Measurements from ENCODE around the gene SLC17A8. TPM values are rescaled to one million over a fixed set of nuclear protein-coding genes. Genes with fewer than 3 reads are reported as not detected.

Gene SLC17A8
- total RNA-seq, 1 donor from 2014 or later, result not detected

DNA sequence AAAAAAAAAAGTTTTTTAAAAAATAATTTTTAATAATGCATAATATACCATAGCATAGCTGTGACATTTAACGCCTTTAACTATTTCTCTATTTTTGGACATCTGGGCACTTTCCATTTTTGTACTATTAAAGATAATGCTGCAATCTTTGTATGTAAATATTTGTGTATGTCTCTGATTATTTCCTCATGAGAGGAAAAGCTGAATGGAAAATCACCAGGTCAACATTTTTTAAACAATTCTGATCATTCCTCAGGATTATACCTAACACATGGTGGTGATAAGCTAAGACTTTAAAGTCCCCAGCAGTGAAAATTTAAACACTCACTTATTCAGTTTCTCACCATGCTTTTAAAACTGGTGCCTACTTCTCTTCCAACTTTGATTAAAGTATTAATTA is 85.5 kb downstream of the SLC17A8 start:
- no peak for TF ChIP-seq CTCF (IDR thresholded peaks at IDR 0.05)
- TF ChIP-seq POLR2AphosphoS5 (IDR thresholded peaks at IDR 0.05; ENCODE audit: insufficient read depth in 1 of 2, low read depth in 1 of 2), result no peak
- TF ChIP-seq POLR2A (IDR thresholded peaks at IDR 0.05), result no peak
- Histone ChIP-seq H3K27me3 (no peaks in the 10 kb centered on the region), H3K4me3 (no peak overlapping the region), H3K4me1 (no peaks in the 10 kb centered on the region), H3K9me3 (no peaks in the 10 kb centered on the region), H3K36me3 (no peaks in the 10 kb centered on the region), H3K27ac (no peak overlapping the region)
- DNase-seq (ENCODE audit: extremely low spot score in 2 of 2), result no peak
- intact Hi-C loops (cut with DNase I), result no loop called here

- no peak for DNase-seq (ENCODE audit: extremely low spot score in 2 of 2)
- Histone ChIP-seq H3K27ac (no peak overlapping the region), H3K4me3 (no peak overlapping the region), H3K27me3 (no peaks in the 10 kb centered on the region), H3K4me1 (no peaks in the 10 kb centered on the region), H3K36me3 (no peaks in the 10 kb centered on the region), H3K9me3 (no peaks in the 10 kb centered on the region)
- intact Hi-C loops (cut with DNase I), result no loop called here
- no peak for TF ChIP-seq POLR2AphosphoS5 (IDR thresholded peaks at IDR 0.05; ENCODE audit: insufficient read depth in 1 of 2, low read depth in 1 of 2)
- TF ChIP-seq CTCF (IDR thresholded peaks at IDR 0.05), result no peak
- no peak for TF ChIP-seq POLR2A (IDR thresholded peaks at IDR 0.05)
Measured at GRCh38 chr12:100443434-100443833, 86.6 kb downstream of the SLC17A8 start.

DNA sequence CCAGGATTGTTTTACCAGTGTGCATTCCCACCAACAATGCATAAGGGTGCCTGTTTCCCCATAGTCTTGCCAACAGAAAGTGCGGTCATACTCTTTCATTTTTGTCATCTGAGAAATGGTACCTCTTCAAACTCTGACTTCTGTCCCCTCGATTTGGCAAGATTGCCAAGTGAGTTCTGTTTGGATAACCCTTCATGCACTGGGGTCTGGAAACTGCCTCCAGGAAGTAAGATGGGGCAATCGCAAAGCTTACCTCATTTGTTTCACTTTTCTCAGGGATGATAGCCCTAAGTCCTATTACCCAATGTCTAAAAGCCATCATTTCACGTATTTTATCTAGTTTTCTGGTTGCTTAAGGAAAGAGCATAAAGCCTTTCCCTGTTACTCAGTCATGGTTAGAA is 88.2 kb downstream of the SLC17A8 start:
- H3K9me3 ChIP-seq, result no peaks in the 10 kb centered on the region
- intact Hi-C loops (cut with DNase I), result no loop called here
- no peaks in the 10 kb centered on the region for H3K4me1 ChIP-seq
- H3K27me3 ChIP-seq, result no peaks in the 10 kb centered on the region
- no peak overlapping the region for H3K4me3 ChIP-seq
- no peak for DNase-seq (ENCODE audit: extremely low spot score in 2 of 2)
- no peak for TF ChIP-seq CTCF (IDR thresholded peaks at IDR 0.05)
- TF ChIP-seq POLR2AphosphoS5 (IDR thresholded peaks at IDR 0.05; ENCODE audit: insufficient read depth in 1 of 2, low read depth in 1 of 2), result no peak
- no peak for TF ChIP-seq POLR2A (IDR thresholded peaks at IDR 0.05)
- H3K27ac ChIP-seq, result no peak overlapping the region
- H3K36me3 ChIP-seq, result no peaks in the 10 kb centered on the region

- H3K27ac ChIP-seq, result no peak overlapping the region
- no peak overlapping the region for H3K4me3 ChIP-seq
- no peaks in the 10 kb centered on the region for H3K36me3 ChIP-seq
- no peak for DNase-seq (ENCODE audit: extremely low spot score in 2 of 2)
- H3K9me3 ChIP-seq, result no peaks in the 10 kb centered on the region
- H3K27me3 ChIP-seq, result no peaks in the 10 kb centered on the region
- TF ChIP-seq POLR2A (IDR thresholded peaks at IDR 0.05) (no peak), CTCF (IDR thresholded peaks at IDR 0.05) (no peak), POLR2AphosphoS5 (IDR thresholded peaks at IDR 0.05; ENCODE audit: insufficient read depth in 1 of 2, low read depth in 1 of 2) (no peak)
- intact Hi-C loops (cut with DNase I), result no loop called here
- no peaks in the 10 kb centered on the region for H3K4me1 ChIP-seq
Measured at GRCh38 chr12:100447381-100447780, 90.5 kb downstream of the SLC17A8 start.

- H3K4me1 ChIP-seq, result no peaks in the 10 kb centered on the region
- no peaks in the 10 kb centered on the region for H3K36me3 ChIP-seq
- no peak overlapping the region for H3K4me3 ChIP-seq
- DNase-seq (ENCODE audit: extremely low spot score in 2 of 2), result no peak
- H3K9me3 ChIP-seq, result no peaks in the 10 kb centered on the region
- H3K27me3 ChIP-seq, result no peaks in the 10 kb centered on the region
- no peak overlapping the region for H3K27ac ChIP-seq
- no peak for TF ChIP-seq POLR2A (IDR thresholded peaks at IDR 0.05)
- no peak for TF ChIP-seq POLR2AphosphoS5 (IDR thresholded peaks at IDR 0.05; ENCODE audit: insufficient read depth in 1 of 2, low read depth in 1 of 2)
- TF ChIP-seq CTCF (IDR thresholded peaks at IDR 0.05), result no peak
- intact Hi-C loops (cut with DNase I), result no loop called here
Measured at GRCh38 chr12:100448656-100449055, 91.8 kb downstream of the SLC17A8 start.
